Muscle layer of colon (tissue), 2 donors: Measurements from ENCODE around the gene SCGB3A2.

Source experiments
- H3K27ac ChIP-seq: one replicate; pipeline ENCODE4 v1.7.0; 2013; ENCODE audit warnings: low read depth, mild to moderate bottlenecking, low read length, moderate library complexity
- H3K27me3 ChIP-seq, 2 donors: one replicate each; pipeline ENCODE4 v1.7.0; 2013; ENCODE audit warnings: low read length in 2 of 2, mild to moderate bottlenecking in 2 of 2; ENCODE audit not compliant: insufficient read depth in 2 of 2, control insufficient read depth in 1 of 2
- H3K36me3 ChIP-seq: one replicate; pipeline ENCODE4 v1.7.0; 2013; ENCODE audit warnings: mild to moderate bottlenecking, low read length; ENCODE audit not compliant: insufficient read depth
- H3K4me1 ChIP-seq: one replicate; pipeline ENCODE4 v1.7.0; 2013; ENCODE audit warnings: mild to moderate bottlenecking, low read length; ENCODE audit not compliant: insufficient read depth
- H3K4me3 ChIP-seq, 2 donors: one replicate each; pipeline ENCODE4 v1.7.0; 2013; ENCODE audit warnings: low read length in 2 of 2, low read depth in 1 of 2, mild to moderate bottlenecking in 1 of 2, moderate library complexity in 1 of 2
- H3K9ac ChIP-seq: one replicate; pipeline ENCODE4 v1.7.0; 2013; ENCODE audit warnings: low read length
- H3K9me3 ChIP-seq: one replicate; pipeline ENCODE4 v1.7.0; 2013; ENCODE audit warnings: mild to moderate bottlenecking, low read length
- donor health status: abdominal sarcoma.
- donor health status: Adenocarcinoma of cecum.

Gene SCGB3A2

DNA sequence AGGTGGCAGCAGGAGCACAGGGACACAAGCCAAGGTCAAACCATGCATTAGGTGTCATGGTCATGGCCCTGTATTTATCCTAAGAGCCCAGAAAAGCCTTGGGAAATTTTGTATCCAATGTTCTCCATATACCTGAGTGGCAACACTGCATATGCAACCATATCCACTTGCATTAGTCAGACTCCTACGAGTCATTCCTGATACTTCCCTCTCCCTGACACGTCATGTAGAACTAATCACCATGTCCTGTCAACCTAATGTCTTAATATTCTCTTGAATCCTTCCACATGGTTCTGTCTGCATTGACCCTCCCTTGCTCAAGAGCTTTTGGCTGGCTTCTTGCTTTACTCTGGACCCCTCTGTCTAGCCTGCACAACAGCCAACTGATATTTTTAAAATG lies 9.4 kb downstream of the SCGB3A2 start:
- no peaks in the 10 kb centered on the region for H3K9me3 ChIP-seq
- no peaks in the 10 kb centered on the region for H3K27me3 ChIP-seq
- no peak overlapping the region for H3K27ac ChIP-seq
- no peaks in the 10 kb centered on the region for H3K4me1 ChIP-seq
- H3K9ac ChIP-seq: no peak overlapping the region
- H3K4me3 ChIP-seq: no peak overlapping the region
- no peaks in the 10 kb centered on the region for H3K36me3 ChIP-seq

DNA sequence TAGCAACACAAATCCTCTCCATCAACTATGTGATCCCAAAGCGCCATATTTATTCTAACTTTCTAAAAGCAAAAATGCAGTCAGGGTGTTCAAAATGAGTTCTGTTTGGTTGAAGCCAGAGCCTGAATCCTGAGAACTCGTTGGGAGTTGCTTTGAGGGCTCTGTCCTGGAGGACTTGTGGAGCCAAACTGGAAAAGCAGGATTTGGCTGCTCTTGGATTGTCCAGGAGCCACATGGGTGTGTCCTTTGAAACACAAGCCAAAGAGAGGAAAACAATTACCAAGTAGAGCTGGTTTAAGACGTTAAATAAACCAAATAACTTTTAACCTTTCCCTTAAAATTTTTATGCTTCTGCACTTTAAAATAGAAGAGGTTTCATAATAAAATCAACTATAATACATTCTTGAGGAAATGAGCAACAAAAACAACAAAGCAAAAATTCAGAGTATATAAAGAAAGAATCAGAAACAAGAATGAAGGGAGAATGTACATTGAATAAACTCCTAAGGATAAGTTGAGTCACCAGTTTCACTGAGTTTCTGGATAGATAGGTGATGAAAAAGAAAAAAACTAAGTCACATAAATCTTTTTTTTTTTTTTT lies 14.3 kb downstream of the SCGB3A2 start:
- no peaks in the 10 kb centered on the region for H3K4me1 ChIP-seq
- H3K27ac ChIP-seq: no peak overlapping the region
- H3K4me3 ChIP-seq: no peak overlapping the region
- no peak overlapping the region for H3K9ac ChIP-seq
- no peaks in the 10 kb centered on the region for H3K27me3 ChIP-seq
- no peaks in the 10 kb centered on the region for H3K9me3 ChIP-seq
- no peaks in the 10 kb centered on the region for H3K36me3 ChIP-seq

DNA sequence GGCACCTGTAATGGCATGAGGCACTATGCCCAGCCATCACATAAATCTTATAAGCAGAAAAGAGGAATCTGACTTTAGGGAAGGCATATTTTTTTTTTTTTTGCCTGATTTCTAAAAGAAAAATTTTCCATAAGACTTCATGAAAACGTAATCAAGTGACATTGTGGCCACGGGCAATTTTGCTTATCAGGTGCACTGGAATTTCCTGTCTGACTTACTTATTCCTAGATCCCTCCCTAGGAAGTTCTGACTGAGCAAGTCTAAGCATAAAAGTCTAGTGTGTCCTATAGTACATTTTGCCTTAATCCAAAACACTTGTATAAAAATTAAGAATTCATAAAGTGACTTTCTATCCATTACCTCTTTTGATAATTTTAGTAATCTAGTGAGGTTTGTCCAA lies 15.3 kb downstream of the SCGB3A2 start:
- Histone ChIP-seq H3K27ac (no peak overlapping the region), H3K9me3 (no peaks in the 10 kb centered on the region), H3K4me3 (no peak overlapping the region), H3K36me3 (no peaks in the 10 kb centered on the region), H3K9ac (no peak overlapping the region), H3K4me1 (no peaks in the 10 kb centered on the region), H3K27me3 (no peaks in the 10 kb centered on the region)

DNA sequence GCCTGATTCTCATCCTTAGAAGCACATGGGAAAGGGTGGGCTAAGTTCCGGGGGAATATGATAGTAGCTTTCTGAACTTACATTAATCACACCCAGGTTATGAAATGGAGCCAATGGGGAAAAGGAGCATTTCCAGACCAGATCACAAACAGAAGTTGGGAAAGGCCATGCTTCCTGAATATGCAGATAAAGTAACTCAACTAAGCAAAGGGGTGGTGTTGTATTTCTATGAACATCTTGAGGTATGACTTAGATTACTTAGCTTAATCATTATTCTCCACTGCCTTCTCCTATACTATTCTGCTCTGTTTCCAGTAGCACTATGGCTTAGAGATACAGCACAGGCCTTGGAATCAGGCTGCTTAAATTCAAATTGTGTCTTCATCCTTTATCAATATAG lies 17.4 kb downstream of the SCGB3A2 start:
- H3K4me3 ChIP-seq: no peak overlapping the region
- H3K36me3 ChIP-seq: no peaks in the 10 kb centered on the region
- H3K27me3 ChIP-seq: no peaks in the 10 kb centered on the region
- no peak overlapping the region for H3K9ac ChIP-seq
- no peak overlapping the region for H3K27ac ChIP-seq
- H3K4me1 ChIP-seq: no peaks in the 10 kb centered on the region
- H3K9me3 ChIP-seq: no peaks in the 10 kb centered on the region

DNA sequence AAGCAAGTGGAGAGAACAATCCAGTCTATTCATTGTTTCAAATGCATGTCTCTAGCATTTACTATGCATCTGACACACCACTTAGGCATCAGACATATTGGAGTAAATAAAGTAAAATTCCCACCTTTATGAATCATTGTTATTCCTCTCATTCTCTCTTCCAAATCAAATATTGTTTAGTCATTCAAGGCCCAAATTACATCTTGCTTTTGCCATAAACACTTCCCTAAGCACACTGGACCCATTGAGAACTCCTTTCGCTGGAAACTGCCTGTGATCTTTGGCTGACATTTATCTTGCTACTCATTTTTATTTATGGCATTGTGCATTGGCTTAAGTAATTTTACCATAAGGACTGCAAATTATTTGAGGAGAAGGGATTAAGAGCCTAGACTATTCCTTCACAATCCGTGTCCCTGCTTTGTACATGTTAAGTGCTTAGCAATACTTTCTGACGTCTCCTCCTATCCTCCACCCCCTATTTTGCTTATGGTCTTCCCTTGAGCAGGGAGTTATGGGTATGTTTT lies 20.4 kb downstream of the SCGB3A2 start:
- Histone ChIP-seq H3K9ac (no peak overlapping the region), H3K9me3 (no peaks in the 10 kb centered on the region), H3K27me3 (no peaks in the 10 kb centered on the region), H3K4me1 (no peaks in the 10 kb centered on the region), H3K27ac (no peak overlapping the region), H3K36me3 (no peaks in the 10 kb centered on the region), H3K4me3 (no peak overlapping the region)

DNA sequence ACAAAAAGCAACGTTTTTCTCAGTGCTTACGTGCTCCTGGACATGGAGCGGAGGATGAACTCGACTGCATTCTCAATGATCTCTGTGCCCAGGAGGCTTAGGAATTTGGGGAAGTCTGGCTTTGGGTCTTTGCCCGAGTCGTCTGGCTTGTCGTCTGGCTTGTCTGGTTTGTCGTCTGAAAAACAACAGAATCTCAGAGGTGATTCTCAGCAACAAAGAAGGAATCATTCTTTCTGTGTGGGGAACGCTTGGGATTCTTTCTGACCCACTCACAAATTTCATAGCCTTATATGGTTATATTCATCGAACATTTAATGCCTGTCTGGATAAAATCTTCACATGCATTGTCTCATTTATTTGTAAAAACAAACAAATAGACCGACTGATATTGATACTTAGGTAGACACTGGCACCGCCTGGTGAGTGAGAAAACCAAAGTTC lies 23.1 kb downstream of the SCGB3A2 start:
- Histone ChIP-seq H3K9me3 (no peaks in the 10 kb centered on the region), H3K4me3 (no peak overlapping the region), H3K27ac (no peak overlapping the region), H3K36me3 (no peaks in the 10 kb centered on the region), H3K4me1 (no peaks in the 10 kb centered on the region), H3K9ac (no peak overlapping the region), H3K27me3 (no peaks in the 10 kb centered on the region)

DNA sequence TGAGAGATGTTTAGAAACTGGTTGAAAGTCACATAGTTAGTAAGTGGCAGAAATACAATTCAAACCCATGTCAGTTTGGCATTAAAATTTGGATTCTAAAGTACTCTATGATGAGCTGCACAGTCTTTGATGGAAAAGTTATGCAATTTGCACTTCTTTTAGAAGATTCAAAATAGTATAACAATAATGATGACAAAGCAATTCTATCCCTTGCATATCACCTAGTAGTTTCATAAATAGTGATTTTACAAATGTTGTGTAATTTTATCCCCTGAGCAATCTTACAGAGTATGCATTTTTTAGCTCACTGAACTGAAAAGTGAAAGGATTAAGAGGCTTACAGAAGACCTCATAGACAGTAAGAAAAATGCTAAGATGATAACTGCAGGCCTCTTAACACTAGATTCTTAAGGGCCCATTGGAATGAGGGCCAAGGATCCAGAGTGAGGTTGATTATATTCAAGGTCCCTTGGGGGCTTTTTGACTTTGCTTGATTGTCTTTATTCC lies 24.2 kb downstream of the SCGB3A2 start:
- Histone ChIP-seq H3K27me3 (no peaks in the 10 kb centered on the region), H3K27ac (no peak overlapping the region), H3K4me3 (no peak overlapping the region), H3K9ac (no peak overlapping the region), H3K4me1 (no peaks in the 10 kb centered on the region), H3K36me3 (no peaks in the 10 kb centered on the region), H3K9me3 (no peaks in the 10 kb centered on the region)

DNA sequence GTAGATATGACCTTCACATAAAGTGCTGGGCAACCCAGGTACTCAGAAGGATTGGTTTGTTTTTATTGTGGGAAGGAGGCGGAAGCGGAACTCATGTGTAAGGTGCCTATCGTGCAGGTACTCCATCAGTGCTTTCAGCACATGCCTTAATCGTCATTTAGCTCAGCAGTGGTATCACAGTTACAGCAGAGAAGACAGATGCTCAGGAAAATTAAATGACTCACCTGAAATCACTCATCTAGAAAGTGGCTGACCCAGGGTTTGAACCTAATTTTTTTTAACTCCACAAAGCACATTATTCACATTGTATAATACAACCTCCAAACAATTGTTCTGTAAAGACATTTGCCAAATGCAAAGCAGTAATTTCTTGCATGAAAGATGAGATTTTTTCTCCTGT lies 25.6 kb downstream of the SCGB3A2 start:
- no peaks in the 10 kb centered on the region for H3K36me3 ChIP-seq
- H3K9ac ChIP-seq: no peak overlapping the region
- H3K9me3 ChIP-seq: no peaks in the 10 kb centered on the region
- no peak overlapping the region for H3K27ac ChIP-seq
- H3K4me3 ChIP-seq: no peak overlapping the region
- no peaks in the 10 kb centered on the region for H3K27me3 ChIP-seq
- no peaks in the 10 kb centered on the region for H3K4me1 ChIP-seq

DNA sequence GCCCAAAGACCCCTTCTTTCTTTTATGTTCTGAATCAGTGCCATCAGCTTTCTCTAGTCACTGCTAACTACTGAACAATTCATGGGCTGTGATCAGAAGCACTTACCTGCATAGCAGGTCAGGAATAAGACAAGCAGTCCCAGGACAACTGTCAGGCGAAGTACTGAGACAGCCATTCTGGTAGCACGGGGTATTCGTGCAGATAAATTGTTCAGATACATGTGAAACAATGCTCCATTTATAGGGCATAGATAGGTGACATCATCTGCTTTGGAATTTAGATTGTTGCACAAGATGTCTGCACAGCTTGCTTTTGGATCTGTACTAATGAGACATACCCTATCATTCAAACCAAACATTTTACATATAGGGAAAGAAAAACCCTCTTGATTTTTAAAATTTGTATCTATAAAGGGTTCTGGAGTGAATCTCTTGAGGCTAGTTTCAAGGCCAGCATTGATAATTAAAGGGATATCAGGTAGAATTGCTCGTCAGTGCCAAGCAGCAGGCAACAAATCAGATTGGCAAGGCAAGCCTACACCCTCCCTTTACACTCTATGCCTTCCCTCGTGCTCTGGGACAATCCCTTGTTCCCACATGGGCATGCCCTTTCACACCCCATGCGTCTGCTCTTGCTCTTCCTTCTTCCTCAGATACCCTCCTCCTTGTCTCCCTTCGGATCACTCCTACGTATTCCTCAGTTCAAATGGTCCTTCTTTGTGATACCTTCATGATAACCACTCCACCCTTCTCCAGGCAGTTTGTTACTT lies 28.0 kb downstream of the SCGB3A2 start, which contains the start of gene C5orf46:
TSS of gene C5orf46 (minus strand) at position 213 of the 770 bp plus-strand sequence. CDS start at position 176, 37 bp downstream.
- Histone ChIP-seq H3K27ac (no peak within 1 kb of the TSS), H3K4me3 (no peak within 1 kb of the TSS)

DNA sequence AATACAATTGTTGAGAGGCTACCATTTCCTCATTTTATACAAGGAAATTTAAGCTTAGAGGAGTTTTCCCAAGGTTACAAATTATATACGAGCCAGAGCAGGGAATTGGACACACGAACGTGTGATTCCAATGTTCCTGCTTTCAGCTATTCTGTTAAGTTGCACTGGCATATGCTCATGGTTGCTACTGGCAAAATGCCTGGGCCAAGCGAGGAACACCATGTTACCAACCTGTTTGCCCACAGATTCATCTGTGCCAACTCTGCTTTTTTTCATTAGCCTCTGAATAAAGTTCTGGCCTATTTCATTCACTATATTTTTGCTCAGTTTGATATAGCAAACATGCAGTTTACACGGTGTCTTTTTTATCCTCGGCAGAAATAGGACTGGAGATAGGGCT lies 32.9 kb downstream of the SCGB3A2 start:
- no peaks in the 10 kb centered on the region for H3K9me3 ChIP-seq

More for the DNA sequence above, 28.0 kb downstream of the SCGB3A2 start, which contains the start of gene C5orf46:
- Histone ChIP-seq H3K9me3 (no peaks in the 10 kb centered on the region), H3K36me3 (no peaks in the 10 kb centered on the region), H3K9ac (no peak within 1 kb of the TSS), H3K4me1 (no peaks in the 10 kb centered on the region), H3K27me3 (no peaks in the 10 kb centered on the region)

DNA sequence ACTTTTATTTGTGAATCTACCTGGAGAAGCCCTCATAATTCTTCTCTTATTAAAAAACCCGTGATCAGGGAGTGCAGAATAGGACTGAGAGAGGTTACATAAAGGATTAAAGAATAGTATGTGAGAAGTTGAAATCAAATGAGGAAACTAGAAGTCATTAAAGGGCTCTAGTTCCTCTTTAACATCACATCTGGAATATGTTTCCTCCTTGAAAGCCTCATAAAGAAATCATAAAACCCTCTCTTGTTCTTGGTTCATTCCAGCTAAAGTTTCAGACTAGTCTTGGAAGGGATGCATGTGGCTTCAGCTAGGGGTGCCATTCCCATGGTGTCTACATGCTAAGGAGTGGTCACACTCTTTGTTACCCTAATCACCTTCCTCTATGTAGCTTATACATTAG lies 33.5 kb downstream of the SCGB3A2 start:
- no peaks in the 10 kb centered on the region for H3K36me3 ChIP-seq
- H3K9ac ChIP-seq: no peak overlapping the region
- no peaks in the 10 kb centered on the region for H3K27me3 ChIP-seq
- H3K4me3 ChIP-seq: no peak overlapping the region
- no peak overlapping the region for H3K27ac ChIP-seq
- H3K4me1 ChIP-seq: no peaks in the 10 kb centered on the region
- H3K9me3 ChIP-seq: no peaks in the 10 kb centered on the region

More for the DNA sequence above, 32.9 kb downstream of the SCGB3A2 start:
- Histone ChIP-seq H3K27me3 (no peaks in the 10 kb centered on the region), H3K36me3 (no peaks in the 10 kb centered on the region), H3K27ac (no peak overlapping the region), H3K9ac (no peak overlapping the region), H3K4me3 (no peak overlapping the region), H3K4me1 (no peaks in the 10 kb centered on the region)
